K562 (cell line): ENCODE measurements around the gene HOXB7. TPM values are rescaled to one million over a fixed set of nuclear protein-coding genes. Genes with fewer than 3 reads are reported as not detected.

Experiments used
- ASH1L ChIP-seq: fragments of 450-650 bp; IDR thresholded peaks from 2 replicates; pipeline ENCODE4 v1.6.1; 2018; ENCODE audit warnings: borderline replicate concordance, mild to moderate bottlenecking, low read depth; ENCODE audit not compliant: partially characterized antibody
- ATF7 ChIP-seq: fragments of 450-650 bp; IDR thresholded peaks from 2 replicates; pipeline ENCODE4 v1.7.1; 2014; ENCODE audit warnings: mild to moderate bottlenecking, moderate library complexity
- HMGN3 ChIP-seq: IDR thresholded peaks from 2 replicates; pipeline ENCODE4 v1.6.1; 2011; ENCODE audit warnings: borderline replicate concordance, low read depth, mild to moderate bottlenecking, mixed read lengths, low read length; ENCODE audit not compliant: insufficient read length; ENCODE audit errors: extremely low read depth
- NFXL1 ChIP-seq: fragments of 450-650 bp; formaldehyde crosslinking; IDR thresholded peaks from 2 replicates; pipeline ENCODE4 v1.4.0; 2021; ENCODE audit warnings: mild to moderate bottlenecking
- NR2F6 ChIP-seq: fragments of 450-650 bp; formaldehyde crosslinking; IDR thresholded peaks from 2 replicates; pipeline ENCODE4 v1.4.0; 2020; ENCODE audit warnings: mild to moderate bottlenecking
- RB1 ChIP-seq: fragments of 450-650 bp; IDR thresholded peaks from 2 replicates; pipeline ENCODE4 v1.6.1; 2017; ENCODE audit warnings: low read depth, mild to moderate bottlenecking
- SMAD3 ChIP-seq: fragments of 450-650 bp; formaldehyde crosslinking; conservative IDR thresholded peaks from 2 replicates; pipeline ENCODE4 v1.4.0; 2020; ENCODE audit warnings: mild to moderate bottlenecking
- SREBF2 ChIP-seq: sonication (generic); formaldehyde crosslinking; IDR thresholded peaks from 2 replicates; pipeline ENCODE4 v1.4.0; 2020; ENCODE audit warnings: mild to moderate bottlenecking, missing genetic modification reagents
- SRSF9 ChIP-seq: fragments of 200-400 bp; formaldehyde crosslinking; IDR thresholded peaks from 2 replicates; pipeline ENCODE4 v1.6.1; 2017; ENCODE audit warnings: low read depth, low read length, borderline replicate concordance
- TRIM24 ChIP-seq, 2 experiments: fragments of 450-650 bp; IDR thresholded peaks; 2 replicates each; pipeline ENCODE4 v1.6.1; 2016
- ZFP30 ChIP-seq: fragments of 250-450 bp; sonication (Bioruptor Pico); IDR thresholded peaks from 2 replicates; pipeline ENCODE4 v1.8.0; 2022; ENCODE audit warnings: moderate library complexity, mild to moderate bottlenecking, inconsistent platforms, borderline replicate concordance
- ZNF184 ChIP-seq: sonication (generic); formaldehyde crosslinking; IDR thresholded peaks from 2 replicates; pipeline ENCODE4 v1.5.0; 2020; ENCODE audit warnings: missing genetic modification reagents
- ZNF707 ChIP-seq: fragments of 250-450 bp; sonication (Bioruptor Pico); conservative IDR thresholded peaks from 2 replicates; pipeline ENCODE4 v1.8.0; 2022; ENCODE audit warnings: inconsistent platforms, mild to moderate bottlenecking, moderate library complexity
- ZNF780A ChIP-seq: fragments of 250-450 bp; sonication (Bioruptor Pico); IDR thresholded peaks from 2 replicates; pipeline ENCODE4 v1.5.0; 2021; ENCODE audit warnings: mild to moderate bottlenecking
- polyA plus RNA-seq, 8 experiments: library from polyadenylated mRNA; depleted of rRNA in 4 of 8; stranded (reverse) in 5 of 8; unstranded in 3 of 8; fragments of >200 nt; fragmentation: Nextera tagmentation in 2 of 8; fragmentation: Illumina TruSeq in 1 of 8; extraction: Ambion mirVana in 2 of 8; extraction: Trizol in 1 of 8; gene quantifications; 2 replicates each; pipeline versions ENCODE4 v1.2.1 to v1.2.3, GENCODE V29; 2011 to 2014; ENCODE audit warnings: inconsistent platforms in 1 of 8, missing spikeins in 1 of 8
- total RNA-seq, 7 experiments: library from RNA; depleted of rRNA in 6 of 7; stranded (reverse); fragments of >200 nt in 6 of 7; fragmentation: Illumina TruSeq in 2 of 7; extraction: Trizol in 2 of 7; gene quantifications; 2 replicates each; pipeline versions ENCODE4 v1.2.1 to v1.2.3, GENCODE V29; 2011 to 2021; ENCODE audit warnings: low replicate concordance in 1 of 7
- TF ChIP-seq, protein P1 (sequence below): sonication (generic); formaldehyde crosslinking; IDR thresholded peaks from 2 replicates; pipeline ENCODE4 v1.8.0; 2022; ENCODE audit warnings: mild to moderate bottlenecking, missing genetic modification reagents
- TF ChIP-seq, protein P2 (sequence below), 3 experiments: IDR thresholded peaks in 2 of 3; conservative IDR thresholded peaks in 1 of 3; 2 replicates each; pipeline ENCODE4 v1.5.1; 2011 to 2012; ENCODE audit warnings: low read length in 3 of 3, mild to moderate bottlenecking in 3 of 3, control low read depth in 2 of 3, improper control_type of control experiment in 1 of 3, inconsistent platforms in 1 of 3, low read depth in 1 of 3, mixed read lengths in 1 of 3, moderate library complexity in 1 of 3; ENCODE audit not compliant: insufficient read depth in 2 of 3
- TF ChIP-seq, protein P3 (sequence below): fragments of 250-450 bp; sonication (Bioruptor Pico); IDR thresholded peaks from 2 replicates; pipeline ENCODE4 v1.8.0; 2021; ENCODE audit warnings: moderate library complexity, mild to moderate bottlenecking, inconsistent platforms
- TF ChIP-seq, protein P4 (sequence below): fragments of 450-650 bp; formaldehyde crosslinking; IDR thresholded peaks from 2 replicates; pipeline ENCODE4 v1.4.0; 2022; ENCODE audit warnings: missing genetic modification characterization
- TF ChIP-seq, protein P5 (sequence below), 2 experiments: fragments of 250-450 bp in 1 of 2; fragments of 450-650 bp in 1 of 2; sonication (Bioruptor Pico) in 1 of 2; IDR thresholded peaks; 2 replicates each; pipeline versions ENCODE4 v1.6.1 to v1.8.0; 2016 to 2021; ENCODE audit warnings: mild to moderate bottlenecking in 2 of 2, moderate library complexity in 2 of 2, missing compliant biosample characterization in 1 of 2, missing genetic modification characterization in 1 of 2

Gene HOXB7
- total and polyA plus RNA-seq, 9 of the 15 experiments (the other 6 are each of a cell fraction or from before 2014, with no cell fraction given): 5.5 to 16.7 (median 8.3) TPM

DNA sequence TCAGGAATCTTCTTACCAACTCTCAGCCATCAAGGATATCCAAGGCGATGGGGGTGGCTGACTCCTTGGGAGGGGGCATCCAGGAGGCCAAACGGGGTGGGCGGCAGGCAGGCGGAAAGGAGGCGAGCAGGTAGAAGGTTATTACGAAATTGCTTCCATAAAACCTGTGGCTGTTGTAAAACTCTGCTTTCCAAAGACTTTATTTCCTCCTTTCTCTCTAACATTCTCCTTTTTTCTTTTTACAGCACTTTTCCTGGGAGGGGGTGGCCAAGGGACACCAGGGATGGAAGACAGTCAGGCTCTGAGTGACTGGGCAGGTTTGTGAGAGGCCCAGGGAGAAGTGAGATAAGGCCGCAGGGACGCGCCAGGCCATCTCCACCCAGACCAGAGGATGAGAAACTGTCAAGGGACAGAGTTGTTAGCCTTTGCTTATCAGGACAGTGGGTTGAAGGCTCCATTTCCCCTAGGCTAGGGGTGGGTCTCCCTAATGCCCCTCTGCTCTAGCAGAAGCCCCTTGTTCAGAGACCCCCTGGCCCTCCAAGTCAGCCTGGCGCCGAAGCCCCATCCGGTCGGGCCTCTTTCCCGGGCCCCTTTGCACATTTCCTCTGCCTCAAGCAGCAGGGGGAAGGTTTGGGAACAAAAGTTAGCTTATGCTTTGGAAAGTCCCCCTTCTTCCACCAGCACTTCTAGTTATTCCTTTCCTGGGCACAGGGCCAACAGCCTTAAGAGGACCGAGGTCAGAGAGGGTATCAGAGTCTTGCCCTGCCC, 20.3 kb upstream of the HOXB7 start (continued):
- TF ChIP-seq HMGN3 (peak; percentile 56), NFXL1 (CRISPR knock-in tag) (no peak), TRIM24 (IDR thresholded peaks at IDR 0.05) (peak; percentile 10 to 24; a peak in 1 of 4 replicates), SRSF9 (no peak), RB1 (no peak), NR2F6 (CRISPR knock-in tag) (no peak), ZNF184 (CRISPR knock-in tag) (no peak), ATF7 (peak; percentile 93), ZNF780A (no peak), SREBF2 (no peak), ZFP30 (CRISPR knock-in tag) (no peak), ASH1L (no peak), ZNF707 (CRISPR knock-in tag) (no peak), SMAD3 (CRISPR knock-in tag) (peak; percentile 47; the same call in 1 of the 2 replicates)
- TF ChIP-seq, protein P1, sequence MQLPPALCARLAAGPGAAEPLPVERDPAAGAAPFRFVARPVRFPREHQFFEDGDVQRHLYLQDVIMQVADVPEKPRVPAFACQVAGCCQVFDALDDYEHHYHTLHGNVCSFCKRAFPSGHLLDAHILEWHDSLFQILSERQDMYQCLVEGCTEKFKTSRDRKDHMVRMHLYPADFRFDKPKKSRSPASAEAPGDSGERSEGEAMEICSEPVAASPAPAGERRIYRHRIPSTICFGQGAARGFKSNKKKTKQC (CRISPR knock-in tag): no peak; the same call in 1 of the 2 replicates
- TF ChIP-seq, protein P2, sequence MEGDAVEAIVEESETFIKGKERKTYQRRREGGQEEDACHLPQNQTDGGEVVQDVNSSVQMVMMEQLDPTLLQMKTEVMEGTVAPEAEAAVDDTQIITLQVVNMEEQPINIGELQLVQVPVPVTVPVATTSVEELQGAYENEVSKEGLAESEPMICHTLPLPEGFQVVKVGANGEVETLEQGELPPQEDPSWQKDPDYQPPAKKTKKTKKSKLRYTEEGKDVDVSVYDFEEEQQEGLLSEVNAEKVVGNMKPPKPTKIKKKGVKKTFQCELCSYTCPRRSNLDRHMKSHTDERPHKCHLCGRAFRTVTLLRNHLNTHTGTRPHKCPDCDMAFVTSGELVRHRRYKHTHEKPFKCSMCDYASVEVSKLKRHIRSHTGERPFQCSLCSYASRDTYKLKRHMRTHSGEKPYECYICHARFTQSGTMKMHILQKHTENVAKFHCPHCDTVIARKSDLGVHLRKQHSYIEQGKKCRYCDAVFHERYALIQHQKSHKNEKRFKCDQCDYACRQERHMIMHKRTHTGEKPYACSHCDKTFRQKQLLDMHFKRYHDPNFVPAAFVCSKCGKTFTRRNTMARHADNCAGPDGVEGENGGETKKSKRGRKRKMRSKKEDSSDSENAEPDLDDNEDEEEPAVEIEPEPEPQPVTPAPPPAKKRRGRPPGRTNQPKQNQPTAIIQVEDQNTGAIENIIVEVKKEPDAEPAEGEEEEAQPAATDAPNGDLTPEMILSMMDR (IDR thresholded peaks at IDR 0.05 in 2 of 3, conservative IDR thresholded peaks at IDR 0.05 in 1 of 3; ENCODE audit: insufficient read depth in 2 of 3, low read depth in 1 of 3, low read length in 3 of 3): no peak
- TF ChIP-seq, protein P3, sequence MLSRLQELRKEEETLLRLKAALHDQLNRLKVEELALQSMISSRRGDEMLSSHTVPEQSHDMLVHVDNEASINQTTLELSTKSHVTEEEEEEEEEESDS (CRISPR knock-in tag): no peak
- TF ChIP-seq, protein P4, sequence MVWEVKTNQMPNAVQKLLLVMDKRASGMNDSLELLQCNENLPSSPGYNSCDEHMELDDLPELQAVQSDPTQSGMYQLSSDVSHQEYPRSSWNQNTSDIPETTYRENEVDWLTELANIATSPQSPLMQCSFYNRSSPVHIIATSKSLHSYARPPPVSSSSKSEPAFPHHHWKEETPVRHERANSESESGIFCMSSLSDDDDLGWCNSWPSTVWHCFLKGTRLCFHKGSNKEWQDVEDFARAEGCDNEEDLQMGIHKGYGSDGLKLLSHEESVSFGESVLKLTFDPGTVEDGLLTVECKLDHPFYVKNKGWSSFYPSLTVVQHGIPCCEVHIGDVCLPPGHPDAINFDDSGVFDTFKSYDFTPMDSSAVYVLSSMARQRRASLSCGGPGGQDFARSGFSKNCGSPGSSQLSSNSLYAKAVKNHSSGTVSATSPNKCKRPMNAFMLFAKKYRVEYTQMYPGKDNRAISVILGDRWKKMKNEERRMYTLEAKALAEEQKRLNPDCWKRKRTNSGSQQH (CRISPR knock-in tag): no peak
- TF ChIP-seq, protein P5, sequence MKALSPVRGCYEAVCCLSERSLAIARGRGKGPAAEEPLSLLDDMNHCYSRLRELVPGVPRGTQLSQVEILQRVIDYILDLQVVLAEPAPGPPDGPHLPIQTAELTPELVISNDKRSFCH (CRISPR knock-in tag; IDR thresholded peaks at IDR 0.05): no peak
- TF ChIP-seq, protein P5 (tag; IDR thresholded peaks at IDR 0.05): peak; percentile 66; the same call in 1 of the 2 replicates
